NOMO-1 treated with dmso at 0.1 percent for 144 hours (cell line): ENCODE data around the gene BTRC.

Experiments used
- DNase-seq: peaks from one replicate; lab custom pipeline; 2025; ENCODE audit not compliant: unreplicated experiment; lab: John Stamatoyannopoulos, UW

The BTRC gene

GRCh38 chr10:101476383-101476782 is 122.4 kb downstream of the BTRC start:
- DNase-seq, result no peak

GRCh38 chr10:101478956-101479355 is 125.0 kb downstream of the BTRC start:
- no peak for DNase-seq

- no peak for DNase-seq
Observed at GRCh38 chr10:101481256-101481655, 127.3 kb downstream of the BTRC start.

- DNase-seq, result no peak
Observed at GRCh38 chr10:101482568-101482967, 128.6 kb downstream of the BTRC start.

- DNase-seq, result no peak
Observed at GRCh38 chr10:101484175-101484745, 130.3 kb downstream of the BTRC start.

- no peak for DNase-seq
Observed at GRCh38 chr10:101485207-101485606, 131.2 kb downstream of the BTRC start.

- peak; percentile 84 for DNase-seq
Observed at GRCh38 chr10:101485681-101486554, 132.0 kb downstream of the BTRC start.

GRCh38 chr10:101487399-101487798 is 133.4 kb downstream of the BTRC start:
- no peak for DNase-seq

- peak; percentile 16 for DNase-seq
Observed at GRCh38 chr10:101489355-101489754, 135.4 kb downstream of the BTRC start.

GRCh38 chr10:101490026-101490425 is 136.1 kb downstream of the BTRC start:
- DNase-seq, result no peak

GRCh38 chr10:101492205-101492604 is 138.2 kb downstream of the BTRC start:
- no peak for DNase-seq

- DNase-seq, result no peak
Observed at GRCh38 chr10:101492814-101493213, 138.8 kb downstream of the BTRC start.

- no peak for DNase-seq
Observed at GRCh38 chr10:101493249-101493648, 139.3 kb downstream of the BTRC start.

GRCh38 chr10:101493782-101494281 is 139.9 kb downstream of the BTRC start:
- no peak for DNase-seq

- DNase-seq, result no peak
Observed at GRCh38 chr10:101494650-101495049, 140.7 kb downstream of the BTRC start.

GRCh38 chr10:101495324-101495925 is 141.5 kb downstream of the BTRC start:
- peak; percentile 26 for DNase-seq

GRCh38 chr10:101504438-101504837 is 150.5 kb downstream of the BTRC start:
- DNase-seq, result no peak

- DNase-seq, result no peak
Observed at GRCh38 chr10:101506829-101507661, 153.1 kb downstream of the BTRC start.

- no peak for DNase-seq
Observed at GRCh38 chr10:101507828-101508227, 153.9 kb downstream of the BTRC start.

- no peak for DNase-seq
Observed at GRCh38 chr10:101511938-101512337, 158.0 kb downstream of the BTRC start.

- no peak for DNase-seq
Observed at GRCh38 chr10:101512738-101513137, 158.8 kb downstream of the BTRC start.
